Type B pancreatic cell (in vitro differentiated cells): ENCODE results near the gene SEC14L6. TPM values are rescaled to one million over a fixed set of nuclear protein-coding genes. Genes with fewer than 3 reads are reported as not detected.

Experiments
- DNase-seq: peaks from one replicate; pipeline ENCODE4 v3.0.0; 2021; ENCODE audit warnings: mixed read lengths; ENCODE audit not compliant: unreplicated experiment; ENCODE audit errors: extremely low spot score
- H3K27ac Mint-ChIP-seq: 2 replicates; pipeline ENCODE4 v1.8.0; 2021; ENCODE audit warnings: mild to moderate bottlenecking, mixed read lengths
- H3K27me3 Mint-ChIP-seq: 2 replicates; pipeline ENCODE4 v1.8.0; 2021; ENCODE audit warnings: mixed read lengths
- H3K36me3 Mint-ChIP-seq: 2 replicates; pipeline ENCODE4 v1.8.0; 2021; ENCODE audit warnings: mixed read lengths
- H3K4me1 Mint-ChIP-seq: one replicate; pipeline ENCODE4 v1.8.0; 2021; ENCODE audit warnings: mixed read lengths; ENCODE audit not compliant: unreplicated experiment
- H3K4me3 Mint-ChIP-seq: 2 replicates; pipeline ENCODE4 v1.8.0; 2021; ENCODE audit warnings: mild to moderate bottlenecking, mixed read lengths
- H3K9me3 Mint-ChIP-seq: 2 replicates; pipeline ENCODE4 v1.8.0; 2021; ENCODE audit warnings: mixed read lengths
- CTCF ChIP-seq: fragments of 200-600 bp; sonication (generic); conservative IDR thresholded peaks from 2 replicates; pipeline ENCODE4 v1.5.0; 2021; ENCODE audit warnings: antibody characterized with exemption, mild to moderate bottlenecking
- total RNA-seq: library from RNA; stranded (reverse); gene quantifications from 2 replicates; pipeline ENCODE4 v1.2.1, GENCODE V29; 2021; ENCODE audit warnings: low replicate concordance

Gene SEC14L6
- total RNA-seq, 1 donor from 2014 or later = 1.5 TPM

GRCh38 chr22:30575859-30576258, 29.3 kb upstream of the SEC14L6 start:
- no peak for DNase-seq
- Mint-ChIP-seq H3K4me1 (peaks cover 12% of the 10 kb centered on the region), H3K9me3 (no peaks in the 10 kb centered on the region), H3K4me3 (peak overlapping the region; percentile 22), H3K27ac (no peak overlapping the region), H3K36me3 (peaks cover 5% of the 10 kb centered on the region), H3K27me3 (peaks cover 11% of the 10 kb centered on the region)
- no peak for TF ChIP-seq CTCF

DNA sequence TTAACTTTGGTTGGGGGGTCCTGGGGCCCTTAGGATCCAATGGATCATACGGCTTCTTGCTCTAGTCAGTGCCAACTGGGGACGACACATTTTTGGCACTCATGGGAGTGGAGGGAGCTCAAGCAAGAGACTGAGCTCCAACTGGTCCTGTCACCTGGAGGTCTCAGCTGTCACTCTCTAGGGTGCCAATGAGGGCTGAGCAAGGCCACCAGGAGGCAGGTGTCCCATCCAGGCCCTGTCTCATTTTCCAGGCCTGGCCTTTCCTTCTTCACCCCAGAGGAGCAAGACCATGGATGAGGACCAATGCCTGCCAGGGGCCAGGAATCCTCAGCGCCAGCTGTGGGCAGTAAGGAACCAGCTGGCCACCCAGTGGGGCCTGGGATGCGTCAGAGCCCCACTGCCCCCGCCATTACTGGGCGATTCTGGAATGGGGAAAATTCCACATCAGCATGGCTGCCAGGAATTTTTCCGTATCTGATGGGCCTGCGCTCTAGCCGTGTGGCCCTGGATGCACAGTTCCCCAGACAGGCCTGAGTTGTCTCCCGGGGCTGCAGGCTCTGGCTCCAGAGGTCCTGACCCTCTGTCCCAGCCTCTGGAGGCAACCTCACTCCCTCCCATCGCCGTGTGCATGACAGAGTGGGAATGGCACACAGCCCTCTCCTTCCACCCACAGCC, 28.6 kb upstream of the SEC14L6 start:
- H3K9me3 Mint-ChIP-seq = no peaks in the 10 kb centered on the region
- H3K27ac Mint-ChIP-seq = no peak overlapping the region
- DNase-seq = no peak
- peaks cover 5% of the 10 kb centered on the region for H3K36me3 Mint-ChIP-seq
- peaks cover 12% of the 10 kb centered on the region for H3K4me1 Mint-ChIP-seq
- TF ChIP-seq CTCF = peak; percentile 36
- peaks cover 11% of the 10 kb centered on the region for H3K27me3 Mint-ChIP-seq
- H3K4me3 Mint-ChIP-seq = peak overlapping the region; percentile 84

- H3K27me3 Mint-ChIP-seq = peaks cover 16% of the 10 kb centered on the region
- H3K27ac Mint-ChIP-seq = no peak within 1 kb of the TSS
- DNase-seq = no peak
- H3K9me3 Mint-ChIP-seq = no peaks in the 10 kb centered on the region
- H3K4me1 Mint-ChIP-seq = peaks cover 12% of the 10 kb centered on the region
- H3K4me3 Mint-ChIP-seq = peak within 1 kb of the TSS; percentile 84
- peaks cover 3% of the 10 kb centered on the region for H3K36me3 Mint-ChIP-seq
- no peak for TF ChIP-seq CTCF
Measured at GRCh38 chr22:30574095-30574981, 27.8 kb upstream of the SEC14L6 start, which contains the start of gene GAL3ST1. GAL3ST1 (minus strand) TSS chr22:30574665; CDS start chr22:30557392, 17,273 bp downstream.

DNA sequence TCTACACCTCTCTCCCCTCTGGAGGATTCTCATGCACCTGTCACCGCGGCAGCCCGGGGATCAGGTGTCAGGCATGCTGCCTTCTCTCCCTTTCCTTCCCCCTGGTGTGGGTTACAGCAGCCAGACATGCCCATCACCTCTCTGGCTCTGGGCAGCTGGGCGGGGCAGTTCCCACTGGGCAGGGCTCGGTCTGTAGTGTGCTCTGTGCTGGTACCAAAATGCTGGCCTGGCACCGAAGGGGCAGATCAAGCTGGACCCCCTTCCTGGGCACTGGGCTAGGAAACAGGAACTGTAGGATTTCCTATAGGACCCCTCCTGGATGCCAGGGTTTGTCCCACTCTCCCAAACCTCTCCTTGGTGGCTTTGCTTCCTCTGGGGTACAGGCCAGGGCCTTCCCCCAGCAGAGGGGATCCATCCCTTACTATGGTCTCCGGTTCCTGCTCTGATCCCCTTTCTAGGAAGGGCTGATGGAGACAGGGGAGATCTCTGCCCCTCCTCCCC, 27.1 kb upstream of the SEC14L6 start:
- Mint-ChIP-seq H3K4me3 (peak overlapping the region; percentile 77), H3K27me3 (peaks cover 19% of the 10 kb centered on the region), H3K27ac (no peak overlapping the region), H3K9me3 (no peaks in the 10 kb centered on the region), H3K4me1 (peaks cover 12% of the 10 kb centered on the region), H3K36me3 (no peaks in the 10 kb centered on the region)
- no peak for TF ChIP-seq CTCF
- no peak for DNase-seq

DNA sequence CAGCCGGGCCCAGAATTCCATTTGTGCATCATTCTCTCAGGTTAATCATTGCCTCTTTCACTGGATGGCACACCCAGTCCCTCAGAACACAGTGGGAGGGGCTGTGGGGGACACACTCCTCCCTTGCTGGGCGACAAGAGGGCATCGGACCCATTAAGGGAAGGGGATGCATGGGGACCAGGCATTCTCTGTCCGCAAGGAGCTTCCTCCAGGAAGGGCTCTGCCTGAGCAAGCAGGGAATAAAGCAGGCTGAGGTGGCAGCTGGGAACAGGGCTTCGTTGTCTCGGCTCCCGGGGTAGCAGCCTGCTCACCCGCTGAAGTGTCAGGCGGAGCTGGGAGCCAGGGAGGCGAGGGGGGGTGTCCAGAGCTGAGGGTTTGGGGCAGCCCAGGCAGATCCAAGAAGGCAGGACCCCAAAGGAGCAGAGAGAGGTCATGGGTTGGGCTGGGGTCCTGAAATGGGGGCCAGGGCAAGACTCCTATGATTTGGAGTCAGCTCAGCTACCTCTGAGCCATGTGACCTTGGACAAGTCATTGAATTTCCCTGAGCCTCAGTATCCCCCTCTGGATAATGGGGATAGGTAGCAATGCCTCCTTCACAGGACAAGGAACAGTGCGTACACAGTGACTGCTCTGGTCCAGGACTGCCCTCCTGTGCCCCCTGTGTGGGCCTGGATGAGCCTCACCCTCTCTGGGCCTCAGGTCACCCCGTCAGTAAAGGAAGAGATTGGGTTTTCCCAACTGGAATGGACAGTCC, 26.5 kb upstream of the SEC14L6 start:
- TF ChIP-seq CTCF = no peak
- no peaks in the 10 kb centered on the region for H3K36me3 Mint-ChIP-seq
- no peak overlapping the region for H3K27ac Mint-ChIP-seq
- H3K4me3 Mint-ChIP-seq = peak overlapping the region; percentile 77
- no peaks in the 10 kb centered on the region for H3K9me3 Mint-ChIP-seq
- DNase-seq = no peak
- H3K4me1 Mint-ChIP-seq = peaks cover 12% of the 10 kb centered on the region
- peaks cover 19% of the 10 kb centered on the region for H3K27me3 Mint-ChIP-seq
